RWPE2 (cell line): Measurements from ENCODE around the gene PGRMC2.

Source experiments
- ATAC-seq: fragments of 200-7000 bp; cut with Tn5 transposase; 3 replicates; pipeline ENCODE4 v1.9.1; 2021; ENCODE audit warnings: low read depth
- DNase-seq: peaks from one replicate; pipeline ENCODE4 v3.0.0-alpha.2; 2020; ENCODE audit warnings: low spot score
- H3K27ac ChIP-seq: fragments of 450-650 bp; 2 replicates; pipeline ENCODE4 v1.5.1; 2017; ENCODE audit warnings: mild to moderate bottlenecking; ENCODE audit not compliant: poor library complexity, severe bottlenecking
- H3K27me3 ChIP-seq: fragments of 250-450 bp; sonication (Bioruptor Pico); 2 replicates; pipeline ENCODE4 v1.5.1; 2021; ENCODE audit warnings: mild to moderate bottlenecking, moderate library complexity; ENCODE audit not compliant: insufficient read depth, poor library complexity, severe bottlenecking
- H3K36me3 ChIP-seq: fragments of 250-450 bp; sonication (Bioruptor Pico); 2 replicates; pipeline ENCODE4 v1.5.1; 2020; ENCODE audit warnings: low read depth, mild to moderate bottlenecking, moderate library complexity
- H3K4me1 ChIP-seq: fragments of 250-450 bp; sonication (Bioruptor Pico); 2 replicates; pipeline ENCODE4 v1.5.1; 2021; ENCODE audit warnings: mild to moderate bottlenecking, moderate library complexity; ENCODE audit not compliant: insufficient read depth, poor library complexity, severe bottlenecking
- H3K4me3 ChIP-seq: fragments of 250-450 bp; sonication (Bioruptor Pico); 2 replicates; pipeline ENCODE4 v1.5.1; 2021; ENCODE audit warnings: mild to moderate bottlenecking, moderate library complexity; ENCODE audit not compliant: severe bottlenecking
- H3K9me3 ChIP-seq: fragments of 250-450 bp; sonication (Bioruptor Pico); 2 replicates; pipeline ENCODE4 v1.5.1; 2021; ENCODE audit warnings: mild to moderate bottlenecking, moderate library complexity; ENCODE audit not compliant: severe bottlenecking
- CTCF ChIP-seq: fragments of 450-650 bp; IDR thresholded peaks from one replicate; pipeline ENCODE4 v1.5.1; 2017; ENCODE audit warnings: mild to moderate bottlenecking, moderate library complexity; ENCODE audit not compliant: poor library complexity, severe bottlenecking

PGRMC2 gene

GRCh38 chr4:128322311-128322710 lies 34.7 kb upstream of the PGRMC2 start:
- Histone ChIP-seq H3K4me1 (peaks cover 27% of the 10 kb centered on the region), H3K9me3 (no peaks in the 10 kb centered on the region), H3K27ac (peak overlapping the region; percentile 93), H3K4me3 (no peak overlapping the region), H3K36me3 (no peaks in the 10 kb centered on the region), H3K27me3 (no peaks in the 10 kb centered on the region)
- no peak for TF ChIP-seq CTCF
- ATAC-seq (peak; percentile 61), DNase-seq (no peak)

- no peaks in the 10 kb centered on the region for H3K27me3 ChIP-seq
- DNase-seq = no peak
- no peaks in the 10 kb centered on the region for H3K9me3 ChIP-seq
- peaks cover 37% of the 10 kb centered on the region for H3K4me1 ChIP-seq
- H3K27ac ChIP-seq = peak overlapping the region; percentile 93
- H3K4me3 ChIP-seq = no peak overlapping the region
- H3K36me3 ChIP-seq = no peaks in the 10 kb centered on the region
- TF ChIP-seq CTCF = no peak
- no peak for ATAC-seq
Measured at GRCh38 chr4:128320656-128321055, 33.0 kb upstream of the PGRMC2 start.

- ATAC-seq (no peak), DNase-seq (no peak)
- H3K27me3 ChIP-seq = no peaks in the 10 kb centered on the region
- no peak overlapping the region for H3K27ac ChIP-seq
- TF ChIP-seq CTCF = no peak
- no peaks in the 10 kb centered on the region for H3K36me3 ChIP-seq
- peaks cover 12% of the 10 kb centered on the region for H3K4me1 ChIP-seq
- H3K4me3 ChIP-seq = no peak overlapping the region
- H3K9me3 ChIP-seq = no peaks in the 10 kb centered on the region
Measured at GRCh38 chr4:128315756-128316520, 28.3 kb upstream of the PGRMC2 start.

- Histone ChIP-seq H3K4me1 (peaks cover 11% of the 10 kb centered on the region), H3K27me3 (no peaks in the 10 kb centered on the region), H3K36me3 (no peaks in the 10 kb centered on the region), H3K4me3 (no peak overlapping the region), H3K9me3 (no peaks in the 10 kb centered on the region), H3K27ac (no peak overlapping the region)
- no peak for TF ChIP-seq CTCF
- DNase-seq = no peak
- no peak for ATAC-seq
Measured at GRCh38 chr4:128311659-128312403, 24.2 kb upstream of the PGRMC2 start.
